Vagina (tissue), 2 donors: ENCODE data around the gene TBCA.

Experiments used
- CTCF ChIP-seq, 3 experiments: fragments of 450-650 bp in 2 of 3; fragments of 200-600 bp in 1 of 3; sonication (generic) in 1 of 3; IDR thresholded peaks; one replicate each; pipeline ENCODE4 v1.5.1; 2017 to 2019; ENCODE audit warnings: antibody characterized with exemption in 3 of 3, mild to moderate bottlenecking in 2 of 3, moderate library complexity in 2 of 3
- POLR2AphosphoS5 ChIP-seq, 2 donors: sonication (generic); formaldehyde crosslinking; IDR thresholded peaks; one replicate each; pipeline ENCODE4 v1.9.0; 2017; ENCODE audit warnings: antibody characterized with exemption in 2 of 2, mild to moderate bottlenecking in 2 of 2, low read depth in 1 of 2; ENCODE audit not compliant: insufficient read depth in 1 of 2

DNA sequence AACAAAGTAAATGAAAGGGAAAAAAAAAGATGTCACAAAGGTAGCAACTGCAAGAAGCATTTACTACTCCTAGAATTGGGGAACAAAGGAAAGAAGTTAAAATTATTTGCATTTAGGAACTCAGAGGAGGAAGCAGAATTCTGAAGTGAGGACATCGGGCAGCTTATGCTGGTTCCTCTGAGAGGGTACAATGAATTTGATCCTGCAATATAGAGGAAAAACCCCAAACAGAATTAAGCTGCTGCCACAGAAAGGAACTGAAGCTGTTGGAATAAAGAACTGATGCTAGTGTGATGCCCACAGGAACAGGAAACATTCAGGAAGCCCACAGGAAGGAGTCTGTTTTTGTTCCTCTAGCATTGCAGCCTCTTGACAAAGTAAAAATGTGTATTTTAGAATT is 22.3 kb upstream of the TBCA start:
- TF ChIP-seq POLR2AphosphoS5 (IDR thresholded peaks at IDR 0.05; ENCODE audit: insufficient read depth in 1 of 2, low read depth in 1 of 2) (no peak), CTCF (IDR thresholded peaks at IDR 0.05) (no peak)
